NCI-H2196 treated with DMSO at 0.1 percent for 48 hours (cell line): ENCODE results near the gene DAB2.

ENCODE experiments used
- DNase-seq: peaks from one replicate; lab custom pipeline; 2025; ENCODE audit not compliant: unreplicated experiment; lab: John Stamatoyannopoulos, UW

Gene DAB2

GRCh38 chr5:39448506-39449128 lies 23.8 kb upstream of the DAB2 start:
- DNase-seq, result no peak

- DNase-seq, result no peak
Observed at GRCh38 chr5:39447968-39448367, 23.2 kb upstream of the DAB2 start.

- DNase-seq, result no peak
Observed at GRCh38 chr5:39447059-39447458, 22.3 kb upstream of the DAB2 start.

GRCh38 chr5:39446231-39446630 lies 21.5 kb upstream of the DAB2 start:
- no peak for DNase-seq

- no peak for DNase-seq
Observed at GRCh38 chr5:39443911-39444310, 19.1 kb upstream of the DAB2 start.

- no peak for DNase-seq
Observed at GRCh38 chr5:39442991-39443390, 18.2 kb upstream of the DAB2 start.

- no peak for DNase-seq
Observed at GRCh38 chr5:39441838-39442237, 17.1 kb upstream of the DAB2 start.

GRCh38 chr5:39440958-39441624 lies 16.3 kb upstream of the DAB2 start:
- no peak for DNase-seq

GRCh38 chr5:39440192-39440957 lies 15.6 kb upstream of the DAB2 start:
- no peak for DNase-seq

GRCh38 chr5:39439582-39440162 lies 14.9 kb upstream of the DAB2 start:
- DNase-seq, result no peak

- DNase-seq, result no peak
Observed at GRCh38 chr5:39437467-39437866, 12.7 kb upstream of the DAB2 start.

- DNase-seq, result no peak
Observed at GRCh38 chr5:39433848-39434247, 9.1 kb upstream of the DAB2 start.

- DNase-seq, result no peak
Observed at GRCh38 chr5:39432696-39433530, 8.1 kb upstream of the DAB2 start.

GRCh38 chr5:39430461-39430860 lies 5.7 kb upstream of the DAB2 start:
- DNase-seq, result no peak

- DNase-seq, result no peak
Observed at GRCh38 chr5:39428640-39429039, 3.9 kb upstream of the DAB2 start.

- no peak for DNase-seq
Observed at GRCh38 chr5:39427633-39428032, 2.9 kb upstream of the DAB2 start.

GRCh38 chr5:39427229-39427628 lies 2.4 kb upstream of the DAB2 start:
- DNase-seq, result no peak

GRCh38 chr5:39426746-39427105 lies 1.9 kb upstream of the DAB2 start:
- DNase-seq, result no peak

- no peak for DNase-seq
Observed at GRCh38 chr5:39426051-39426745, 1.4 kb upstream of the DAB2 start.

- DNase-seq, result no peak
Observed at GRCh38 chr5:39423331-39423751, 1.4 kb downstream of the DAB2 start.
